Measurements from ENCODE around the gene MED8. TPM values are rescaled to one million over a fixed set of nuclear protein-coding genes. Genes with fewer than 3 reads are reported as not detected.

The MED8 gene
- total RNA-seq, 1 experiment from 2014 or later: 61.6 TPM

DNA sequence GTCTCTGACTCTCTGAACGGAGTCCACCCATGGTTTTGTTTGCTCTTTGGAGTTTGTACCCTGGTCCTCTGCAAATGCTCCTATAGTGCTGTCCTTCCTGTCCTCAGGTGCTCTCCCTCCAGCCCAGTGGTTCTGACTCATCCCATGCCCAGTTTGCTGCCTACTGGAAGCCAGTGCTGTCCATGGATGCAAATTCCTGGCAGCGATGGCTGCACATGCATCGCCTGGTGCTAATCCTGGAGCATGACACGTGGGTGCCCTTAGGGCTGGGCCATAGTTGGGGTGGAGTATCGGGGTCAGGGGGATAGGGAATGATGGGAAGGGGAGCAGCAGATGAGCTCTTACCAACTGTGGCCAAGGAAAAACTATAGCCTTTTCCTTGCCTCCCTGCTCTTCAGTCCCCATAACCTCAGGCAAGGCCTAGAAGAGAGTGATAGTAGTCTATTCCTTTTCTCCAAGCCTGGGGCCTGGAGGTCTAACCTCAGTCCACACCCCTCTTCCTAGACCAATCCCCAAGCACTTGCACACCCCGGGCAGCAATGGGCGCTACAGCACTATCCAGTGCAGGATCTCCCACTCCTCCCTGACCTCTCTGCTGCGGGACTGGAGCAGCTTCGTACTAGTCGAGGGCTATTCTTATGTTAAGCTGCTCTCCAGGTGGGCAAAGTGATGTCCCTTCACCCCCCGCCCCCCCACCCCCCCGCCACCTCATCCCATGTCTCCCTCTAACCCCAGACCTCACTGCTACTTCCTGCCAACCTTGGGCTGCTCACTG, 32.6 kb upstream of the MED8 start:
- Mint-ChIP-seq H3K27me3 (ENCODE audit: insufficient read depth, unreplicated experiment) (no peaks in the 10 kb centered on the region), H3K4me1 (ENCODE audit: insufficient read depth, unreplicated experiment) (peaks cover 23% of the 10 kb centered on the region), H3K4me3 (ENCODE audit: unreplicated experiment) (no peak overlapping the region), H3K27ac (ENCODE audit: low read depth, unreplicated experiment) (no peak overlapping the region), H3K9me3 (ENCODE audit: unreplicated experiment) (no peaks in the 10 kb centered on the region), H3K36me3 (ENCODE audit: insufficient read depth, unreplicated experiment) (peaks cover 31% of the 10 kb centered on the region)
- no TSS peak for BruUV-seq (replicated peaks)
- POLR2A ChIA-PET: no interaction called here
- TF ChIP-seq, protein P1, sequence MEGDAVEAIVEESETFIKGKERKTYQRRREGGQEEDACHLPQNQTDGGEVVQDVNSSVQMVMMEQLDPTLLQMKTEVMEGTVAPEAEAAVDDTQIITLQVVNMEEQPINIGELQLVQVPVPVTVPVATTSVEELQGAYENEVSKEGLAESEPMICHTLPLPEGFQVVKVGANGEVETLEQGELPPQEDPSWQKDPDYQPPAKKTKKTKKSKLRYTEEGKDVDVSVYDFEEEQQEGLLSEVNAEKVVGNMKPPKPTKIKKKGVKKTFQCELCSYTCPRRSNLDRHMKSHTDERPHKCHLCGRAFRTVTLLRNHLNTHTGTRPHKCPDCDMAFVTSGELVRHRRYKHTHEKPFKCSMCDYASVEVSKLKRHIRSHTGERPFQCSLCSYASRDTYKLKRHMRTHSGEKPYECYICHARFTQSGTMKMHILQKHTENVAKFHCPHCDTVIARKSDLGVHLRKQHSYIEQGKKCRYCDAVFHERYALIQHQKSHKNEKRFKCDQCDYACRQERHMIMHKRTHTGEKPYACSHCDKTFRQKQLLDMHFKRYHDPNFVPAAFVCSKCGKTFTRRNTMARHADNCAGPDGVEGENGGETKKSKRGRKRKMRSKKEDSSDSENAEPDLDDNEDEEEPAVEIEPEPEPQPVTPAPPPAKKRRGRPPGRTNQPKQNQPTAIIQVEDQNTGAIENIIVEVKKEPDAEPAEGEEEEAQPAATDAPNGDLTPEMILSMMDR (IDR thresholded peaks at IDR 0.05; ENCODE audit: unreplicated experiment): no peak
- CTCF ChIA-PET: interaction anchor here (0.6 kb wide), 1 partner anchor 208 kb away, joined by 3 read pairs; no protein-coding TSS in a partner anchor
- intact Hi-C loops (cut with micrococcal nuclease): no loop called here
- DNase-seq (ENCODE audit: unreplicated experiment): no peak

DNA sequence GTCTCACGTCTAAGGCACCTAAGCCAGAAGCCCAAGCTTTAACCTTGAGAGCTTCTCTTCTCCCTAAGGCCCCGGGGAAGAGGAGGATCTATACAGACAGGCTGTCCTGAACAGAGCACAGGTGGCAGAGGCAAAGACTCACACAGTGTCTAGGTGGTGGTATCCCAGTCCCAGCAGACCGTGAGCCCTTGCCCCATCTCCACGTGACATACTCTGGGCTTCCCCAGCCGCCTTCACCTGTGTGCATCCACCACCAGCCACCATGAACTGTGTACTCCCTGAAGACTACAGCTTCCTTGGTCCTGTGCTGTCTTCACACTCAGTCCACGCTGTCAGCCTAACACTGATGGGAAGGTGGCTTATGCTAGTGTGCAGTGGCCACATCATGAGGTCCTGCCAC, 31.8 kb upstream of the MED8 start:
- intact Hi-C loops (cut with micrococcal nuclease): no loop called here
- Mint-ChIP-seq H3K36me3 (ENCODE audit: insufficient read depth, unreplicated experiment) (peaks cover 23% of the 10 kb centered on the region), H3K4me3 (ENCODE audit: unreplicated experiment) (no peak overlapping the region), H3K27ac (ENCODE audit: low read depth, unreplicated experiment) (no peak overlapping the region), H3K27me3 (ENCODE audit: insufficient read depth, unreplicated experiment) (no peaks in the 10 kb centered on the region), H3K9me3 (ENCODE audit: unreplicated experiment) (no peaks in the 10 kb centered on the region), H3K4me1 (ENCODE audit: insufficient read depth, unreplicated experiment) (peaks cover 18% of the 10 kb centered on the region)
- no peak for DNase-seq (ENCODE audit: unreplicated experiment)
- CTCF ChIA-PET: interaction anchor here (0.6 kb wide), 1 partner anchor 137 kb away, joined by 3 read pairs; no protein-coding TSS in a partner anchor
- BruUV-seq (replicated peaks): no TSS peak
- POLR2A ChIA-PET: no interaction called here
- TF ChIP-seq, protein P1 (IDR thresholded peaks at IDR 0.05; ENCODE audit: unreplicated experiment): no peak

DNA sequence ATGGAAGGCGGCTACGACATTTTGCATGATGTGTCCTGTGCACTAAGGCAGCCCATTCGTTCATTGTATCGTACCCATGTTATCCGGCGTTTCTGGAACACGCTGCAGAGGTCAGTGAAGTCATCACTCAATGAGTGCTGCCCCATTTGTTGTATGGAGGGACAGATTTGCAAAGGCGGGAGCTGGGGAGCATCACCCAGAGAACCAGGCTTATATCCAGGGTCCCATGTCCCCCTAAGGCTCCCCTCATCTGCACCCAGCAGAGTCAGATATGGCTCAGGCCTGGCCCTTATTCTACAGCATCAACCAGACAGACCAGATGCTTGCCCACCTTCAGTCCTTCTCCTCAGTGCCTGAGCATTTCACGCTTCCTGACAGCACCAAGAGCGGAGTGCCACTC, 31.3 kb upstream of the MED8 start:
- Mint-ChIP-seq H3K27ac (ENCODE audit: low read depth, unreplicated experiment) (no peak overlapping the region), H3K4me1 (ENCODE audit: insufficient read depth, unreplicated experiment) (peaks cover 18% of the 10 kb centered on the region), H3K27me3 (ENCODE audit: insufficient read depth, unreplicated experiment) (no peaks in the 10 kb centered on the region), H3K36me3 (ENCODE audit: insufficient read depth, unreplicated experiment) (peaks cover 21% of the 10 kb centered on the region), H3K9me3 (ENCODE audit: unreplicated experiment) (no peaks in the 10 kb centered on the region), H3K4me3 (ENCODE audit: unreplicated experiment) (no peak overlapping the region)
- TF ChIP-seq, protein P1 (IDR thresholded peaks at IDR 0.05; ENCODE audit: unreplicated experiment): no peak
- no peak for DNase-seq (ENCODE audit: unreplicated experiment)
- intact Hi-C loops (cut with micrococcal nuclease): no loop called here
- CTCF ChIA-PET: no interaction called here
- POLR2A ChIA-PET: no interaction called here
- no TSS peak for BruUV-seq (replicated peaks)

DNA sequence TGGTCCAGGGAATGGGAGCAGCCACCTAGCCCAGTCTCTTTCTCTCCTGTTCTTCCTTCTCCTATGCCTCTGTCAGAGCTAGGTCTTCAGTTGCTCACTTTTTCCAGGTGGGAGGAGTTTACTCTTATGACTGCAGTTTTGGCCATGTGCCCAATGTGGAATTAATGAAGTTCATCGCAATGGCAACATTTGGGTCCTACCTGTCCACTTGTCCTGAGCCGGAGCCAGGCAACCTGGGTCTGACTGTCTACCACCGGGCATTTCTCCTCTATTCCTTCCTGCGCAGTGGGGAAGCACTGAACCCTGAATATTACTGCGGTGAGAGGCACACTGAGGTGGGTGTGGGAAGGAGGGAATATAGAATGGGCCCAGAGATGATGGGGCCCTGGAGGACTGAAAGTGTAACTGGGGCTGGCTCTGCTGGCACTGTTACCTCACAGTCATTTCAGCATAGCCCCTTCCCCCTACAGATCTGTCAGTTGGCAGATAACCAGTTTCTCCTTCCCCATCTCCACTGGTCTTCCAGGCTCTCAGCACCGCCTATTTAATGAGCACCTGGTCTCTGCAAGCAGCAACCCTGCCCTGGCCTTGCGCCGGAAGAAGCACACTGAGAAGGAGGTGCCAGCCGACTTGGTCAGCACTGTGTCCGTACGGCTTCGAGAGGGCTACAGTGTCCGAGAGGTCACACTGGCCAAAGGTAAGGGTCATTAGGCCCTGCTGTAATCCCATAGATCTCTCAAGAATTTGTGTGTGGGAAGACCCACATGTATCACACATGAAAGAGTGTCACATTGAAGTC, 30.2 kb upstream of the MED8 start:
- ChIA-PET POLR2A (interaction anchor here (0.6 kb wide), 1 partner anchor 957 kb away, joined by 3 read pairs; no protein-coding TSS in a partner anchor), CTCF (no interaction called here)
- TF ChIP-seq, protein P1 (IDR thresholded peaks at IDR 0.05; ENCODE audit: unreplicated experiment): no peak
- Mint-ChIP-seq H3K36me3 (ENCODE audit: insufficient read depth, unreplicated experiment) (peaks cover 15% of the 10 kb centered on the region), H3K4me3 (ENCODE audit: unreplicated experiment) (no peak overlapping the region), H3K9me3 (ENCODE audit: unreplicated experiment) (no peaks in the 10 kb centered on the region), H3K27ac (ENCODE audit: low read depth, unreplicated experiment) (no peak overlapping the region), H3K4me1 (ENCODE audit: insufficient read depth, unreplicated experiment) (peaks cover 18% of the 10 kb centered on the region), H3K27me3 (ENCODE audit: insufficient read depth, unreplicated experiment) (no peaks in the 10 kb centered on the region)
- intact Hi-C loops (cut with micrococcal nuclease): loop anchor here (10.0 kb wide), 1 partner anchor 505 kb away; no protein-coding TSS in a partner anchor
- BruUV-seq (replicated peaks): no TSS peak
- no peak for DNase-seq (ENCODE audit: unreplicated experiment)
